GM12865 (cell line): Measurements from ENCODE around the gene CXorf65.

Source experiments
- DNase-seq: peaks from one replicate; pipeline ENCODE4 v3.0.0; 2010; ENCODE audit warnings: low read depth
- H3K4me3 ChIP-seq: 2 replicates; pipeline ENCODE4 v1.5.1; 2011; ENCODE audit warnings: mild to moderate bottlenecking, low read depth, low read length, control low read depth
- TF ChIP-seq, protein P1 (sequence below): IDR thresholded peaks from 2 replicates; pipeline ENCODE4 v1.5.1; 2011; ENCODE audit warnings: low read length, control low read depth, low read depth, inconsistent platforms; ENCODE audit not compliant: insufficient read depth; ENCODE audit errors: missing control alignments

Gene CXorf65

DNA sequence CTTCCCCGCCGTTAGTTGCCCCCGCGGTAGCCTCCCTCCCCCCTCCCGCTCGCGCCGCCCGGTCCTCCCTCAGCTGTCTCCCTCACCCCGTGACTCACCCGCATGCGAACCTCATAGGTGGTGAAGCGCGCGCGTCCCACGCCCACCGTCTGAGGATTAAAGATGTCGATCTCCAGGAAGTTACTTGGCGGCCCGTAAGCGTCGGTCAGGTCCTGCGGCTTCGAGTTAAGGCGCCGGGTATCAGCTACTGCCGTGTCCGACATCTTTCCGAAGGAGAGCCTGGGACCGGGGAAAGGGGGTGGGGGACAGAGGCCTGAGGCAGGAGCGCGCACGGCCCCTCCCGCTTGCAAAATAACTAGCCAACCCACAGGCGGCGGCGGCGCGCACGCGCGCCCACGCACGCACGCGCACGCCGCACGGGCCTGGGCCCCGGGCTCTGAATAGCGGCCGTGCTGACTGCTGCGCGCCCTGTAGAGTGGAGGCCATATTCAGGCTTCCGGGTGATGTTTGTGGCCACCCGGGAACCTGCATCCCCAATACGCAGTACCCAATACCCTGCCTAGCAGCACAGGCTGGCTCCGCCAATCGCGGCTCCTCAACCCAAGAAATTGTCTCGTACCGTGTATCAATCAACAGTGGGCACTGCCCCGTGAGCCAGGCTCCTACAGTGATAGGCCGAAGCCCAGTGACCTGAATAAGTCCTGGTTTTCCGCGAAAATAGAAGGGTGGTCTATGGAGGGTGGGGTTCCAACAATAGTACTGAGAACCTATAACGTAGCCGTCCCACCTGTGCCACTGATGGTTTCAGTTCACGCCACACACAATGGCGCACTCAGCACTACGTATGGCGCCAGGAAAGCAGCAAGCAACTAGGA lies 38.3 kb downstream of the CXorf65 start, which contains the start of gene SNX12:
TSS of gene SNX12 (minus strand) at position 291 of the 875 bp plus-strand sequence. CDS start at position 263, 28 bp downstream.
- DNase-seq: peak; percentile 96
- H3K4me3 ChIP-seq: peak within 1 kb of the TSS; percentile 76
- TF ChIP-seq, protein P1, sequence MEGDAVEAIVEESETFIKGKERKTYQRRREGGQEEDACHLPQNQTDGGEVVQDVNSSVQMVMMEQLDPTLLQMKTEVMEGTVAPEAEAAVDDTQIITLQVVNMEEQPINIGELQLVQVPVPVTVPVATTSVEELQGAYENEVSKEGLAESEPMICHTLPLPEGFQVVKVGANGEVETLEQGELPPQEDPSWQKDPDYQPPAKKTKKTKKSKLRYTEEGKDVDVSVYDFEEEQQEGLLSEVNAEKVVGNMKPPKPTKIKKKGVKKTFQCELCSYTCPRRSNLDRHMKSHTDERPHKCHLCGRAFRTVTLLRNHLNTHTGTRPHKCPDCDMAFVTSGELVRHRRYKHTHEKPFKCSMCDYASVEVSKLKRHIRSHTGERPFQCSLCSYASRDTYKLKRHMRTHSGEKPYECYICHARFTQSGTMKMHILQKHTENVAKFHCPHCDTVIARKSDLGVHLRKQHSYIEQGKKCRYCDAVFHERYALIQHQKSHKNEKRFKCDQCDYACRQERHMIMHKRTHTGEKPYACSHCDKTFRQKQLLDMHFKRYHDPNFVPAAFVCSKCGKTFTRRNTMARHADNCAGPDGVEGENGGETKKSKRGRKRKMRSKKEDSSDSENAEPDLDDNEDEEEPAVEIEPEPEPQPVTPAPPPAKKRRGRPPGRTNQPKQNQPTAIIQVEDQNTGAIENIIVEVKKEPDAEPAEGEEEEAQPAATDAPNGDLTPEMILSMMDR: no peak

DNA sequence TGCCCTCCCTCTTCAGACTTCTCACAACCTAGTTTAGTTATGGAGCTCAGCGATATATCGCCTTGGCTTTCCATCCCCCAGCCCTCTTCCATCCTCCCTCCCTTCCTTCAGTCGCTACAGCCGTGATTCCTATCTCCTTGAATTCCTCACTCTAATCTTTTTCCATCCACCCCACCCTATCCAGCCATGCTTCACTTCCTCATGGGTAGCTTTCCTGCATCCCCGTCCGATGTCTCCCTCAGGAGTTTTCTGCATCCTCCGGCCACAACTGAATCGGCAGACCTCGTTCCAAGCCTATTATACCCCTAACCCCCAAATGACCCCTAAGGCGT lies 38.9 kb downstream of the CXorf65 start:
- TF ChIP-seq, protein P1: no peak
- H3K4me3 ChIP-seq: peak overlapping the region; percentile 71
- DNase-seq: no peak

DNA sequence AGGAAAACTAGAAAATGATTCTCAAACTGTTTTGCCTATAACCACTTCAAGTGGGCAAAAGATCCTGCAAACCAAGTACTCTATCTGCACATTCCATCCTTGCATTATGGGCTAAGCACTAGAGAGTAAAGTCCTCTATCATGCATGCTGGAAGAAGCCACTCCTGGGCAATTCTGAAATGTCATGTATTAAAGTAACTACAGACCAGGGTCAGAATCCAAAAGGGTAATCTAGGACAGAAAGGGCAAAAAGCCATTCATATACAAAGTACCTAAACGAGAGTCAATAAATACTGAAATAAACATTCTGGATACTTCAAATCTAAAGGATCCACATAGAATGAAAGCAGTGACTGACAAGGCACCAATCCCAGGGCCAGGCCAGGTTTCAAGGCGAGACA lies 39.5 kb downstream of the CXorf65 start:
- peak overlapping the region; percentile 71 for H3K4me3 ChIP-seq
- DNase-seq: no peak
- TF ChIP-seq, protein P1: no peak

DNA sequence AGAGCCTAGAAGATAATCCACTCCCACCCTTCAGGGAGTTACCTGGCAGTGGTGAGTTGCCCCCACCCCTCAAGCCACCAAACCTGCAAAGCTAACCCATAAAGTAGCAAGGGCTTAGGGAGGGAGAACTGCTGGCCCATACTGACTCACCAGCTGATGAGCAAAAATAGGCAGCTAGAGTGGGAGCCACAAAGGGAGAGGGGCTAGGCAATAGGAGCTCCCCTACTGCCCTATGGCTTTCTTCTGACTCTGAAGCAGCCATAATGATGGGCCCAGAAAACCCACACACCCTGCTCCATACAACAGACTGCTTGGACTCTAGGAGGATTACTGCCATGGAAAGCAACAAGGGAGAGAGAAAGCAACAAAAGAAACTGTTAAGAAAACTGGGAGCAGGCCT lies 46.4 kb downstream of the CXorf65 start:
- TF ChIP-seq, protein P1: no peak
- no peak for DNase-seq
- no peak overlapping the region for H3K4me3 ChIP-seq

DNA sequence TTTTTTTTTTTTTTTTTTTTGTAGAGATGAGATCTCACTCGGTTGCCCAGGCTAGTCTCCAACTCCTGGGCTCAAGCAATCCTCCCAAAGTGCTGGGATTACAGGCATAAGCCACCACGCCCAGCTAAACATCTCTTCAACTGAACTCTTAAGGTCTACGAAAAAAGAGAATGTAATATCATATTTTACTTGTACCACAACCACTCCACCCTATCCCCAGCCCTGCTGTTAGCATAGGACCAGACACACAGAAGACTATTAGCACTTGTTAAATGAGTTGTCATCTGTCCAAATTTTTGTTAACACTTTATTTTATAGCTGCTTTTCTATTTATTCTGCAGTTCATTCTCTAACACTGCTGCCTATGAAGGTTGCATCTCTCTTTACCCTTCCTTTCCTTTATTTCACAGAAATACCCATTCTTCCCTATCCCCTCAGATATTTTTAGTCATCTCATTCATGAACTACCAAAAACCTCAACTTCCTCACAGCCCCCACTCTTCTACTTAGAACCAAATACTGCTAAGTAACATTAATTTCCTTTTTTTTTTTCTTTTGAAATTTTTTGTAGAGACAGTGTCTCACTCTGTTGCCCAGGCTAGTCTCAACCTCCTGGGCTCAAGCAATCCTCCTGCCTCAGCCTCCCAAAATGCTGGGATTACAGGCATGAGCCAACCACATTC lies 48.6 kb downstream of the CXorf65 start:
- H3K4me3 ChIP-seq: no peak overlapping the region
- TF ChIP-seq, protein P1: no peak
- DNase-seq: no peak

DNA sequence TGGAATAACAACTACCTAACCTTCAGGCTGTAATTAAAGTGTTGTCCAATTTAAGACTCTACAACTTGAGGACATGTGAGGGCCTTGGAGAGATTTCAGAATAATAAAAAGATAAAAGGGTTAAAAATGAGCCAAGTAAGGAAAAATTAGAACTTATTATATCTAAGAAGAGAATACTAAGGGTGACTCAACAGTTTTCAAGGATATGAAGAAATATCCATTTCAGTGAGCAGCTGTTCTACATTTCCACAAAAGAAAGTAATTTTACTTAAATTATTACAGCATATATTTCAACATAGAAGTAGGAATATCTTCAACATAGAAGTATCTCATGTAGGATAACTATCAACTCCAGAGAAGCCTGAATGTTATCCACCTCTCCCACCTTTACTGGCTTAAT lies 49.7 kb downstream of the CXorf65 start:
- DNase-seq: no peak
- TF ChIP-seq, protein P1: no peak
- no peak overlapping the region for H3K4me3 ChIP-seq
